GM21786 (cell line): ENCODE data around the gene TUBG2.
"Not testable (repeated sequence)": the region's sequence is repeated elsewhere in the genome, so short reads cannot be mapped to it uniquely, and the experiment has no call there.

Experiments used
- ATAC-seq: cut with Tn5 transposase; IDR thresholded peaks from one replicate; pipeline ENCODE4 v1.9.1; 2021; ENCODE audit not compliant: unreplicated experiment

TUBG2 gene

GRCh38 chr17:42659079-42659931, at the start of gene TUBG2:
TSS of gene TUBG2 (plus strand) at chr17:42659284. CDS start at chr17:42659504, 220 bp downstream.
- ATAC-seq: no peak

DNA sequence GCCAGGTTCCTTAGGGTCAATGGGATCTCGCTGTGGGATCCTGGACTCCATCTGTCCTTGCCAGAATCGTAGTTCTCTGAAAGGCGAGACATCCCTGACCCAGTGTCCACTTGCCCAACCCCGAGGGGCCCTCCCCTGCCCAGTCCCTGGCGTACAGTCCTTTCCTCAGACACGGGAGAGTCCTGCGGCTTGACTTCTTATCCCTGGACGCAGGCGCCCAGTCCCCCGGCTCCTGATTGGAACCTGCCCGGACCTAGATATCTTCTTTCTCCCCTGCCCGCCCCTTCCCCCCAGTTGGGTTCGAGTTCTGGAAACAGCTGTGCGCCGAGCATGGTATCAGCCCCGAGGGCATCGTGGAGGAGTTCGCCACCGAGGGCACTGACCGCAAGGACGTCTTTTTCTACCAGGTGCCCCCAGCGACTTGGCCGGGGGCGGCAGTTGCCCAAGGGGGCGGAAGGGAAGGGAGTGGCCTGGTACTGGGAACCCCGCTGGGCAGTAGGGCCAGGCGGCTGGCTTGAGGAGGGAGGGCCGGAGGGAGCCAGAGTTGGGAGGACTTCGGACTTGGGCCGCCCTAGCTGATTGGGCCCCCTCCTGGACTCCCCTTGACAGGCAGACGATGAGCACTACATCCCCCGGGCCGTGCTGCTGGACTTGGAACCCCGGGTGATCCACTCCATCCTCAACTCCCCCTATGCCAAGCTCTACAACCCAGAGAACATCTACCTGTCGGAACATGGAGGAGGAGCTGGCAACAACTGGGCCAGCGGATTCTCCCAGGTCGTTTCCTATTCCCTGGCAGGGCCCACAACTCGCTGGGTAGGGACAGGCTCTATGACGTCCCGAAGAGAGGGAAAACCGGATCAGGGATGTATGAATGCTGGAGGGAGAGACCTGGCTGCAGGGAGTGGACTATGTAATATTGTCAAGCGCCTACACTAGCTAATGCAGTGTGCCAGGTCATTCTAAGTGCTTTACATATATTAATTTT, 49.0 kb upstream of the TUBG2 start:
- ATAC-seq: not testable (repeated sequence)

- no peak for ATAC-seq
Observed at GRCh38 chr17:42612013-42612412, 47.1 kb upstream of the TUBG2 start.

GRCh38 chr17:42613699-42614295, 45.3 kb upstream of the TUBG2 start:
- ATAC-seq: no peak

DNA sequence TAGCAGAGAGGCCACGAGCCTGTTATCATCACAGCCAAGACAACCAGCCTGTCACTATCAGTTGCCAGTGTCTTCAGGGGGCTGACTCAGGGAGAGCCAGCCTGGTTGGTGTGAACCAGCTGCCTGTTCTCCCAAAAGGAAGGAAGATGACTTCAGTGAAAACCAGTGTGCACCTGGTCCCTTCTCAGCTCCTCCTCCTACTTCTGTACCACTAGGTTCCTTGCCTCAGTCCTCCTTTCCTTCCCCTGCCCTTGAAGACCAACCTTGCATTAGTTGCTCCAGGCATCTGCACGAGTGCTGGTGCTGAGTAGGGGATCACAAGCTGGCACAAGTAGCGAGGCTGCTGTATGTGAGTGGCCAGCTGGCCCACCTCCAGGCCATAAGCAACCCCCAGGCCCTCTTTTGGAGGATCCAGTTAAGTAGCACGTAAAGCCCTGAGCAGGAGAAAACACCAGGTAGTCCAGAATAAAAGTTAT, 41.1 kb upstream of the TUBG2 start:
- no peak for ATAC-seq

DNA sequence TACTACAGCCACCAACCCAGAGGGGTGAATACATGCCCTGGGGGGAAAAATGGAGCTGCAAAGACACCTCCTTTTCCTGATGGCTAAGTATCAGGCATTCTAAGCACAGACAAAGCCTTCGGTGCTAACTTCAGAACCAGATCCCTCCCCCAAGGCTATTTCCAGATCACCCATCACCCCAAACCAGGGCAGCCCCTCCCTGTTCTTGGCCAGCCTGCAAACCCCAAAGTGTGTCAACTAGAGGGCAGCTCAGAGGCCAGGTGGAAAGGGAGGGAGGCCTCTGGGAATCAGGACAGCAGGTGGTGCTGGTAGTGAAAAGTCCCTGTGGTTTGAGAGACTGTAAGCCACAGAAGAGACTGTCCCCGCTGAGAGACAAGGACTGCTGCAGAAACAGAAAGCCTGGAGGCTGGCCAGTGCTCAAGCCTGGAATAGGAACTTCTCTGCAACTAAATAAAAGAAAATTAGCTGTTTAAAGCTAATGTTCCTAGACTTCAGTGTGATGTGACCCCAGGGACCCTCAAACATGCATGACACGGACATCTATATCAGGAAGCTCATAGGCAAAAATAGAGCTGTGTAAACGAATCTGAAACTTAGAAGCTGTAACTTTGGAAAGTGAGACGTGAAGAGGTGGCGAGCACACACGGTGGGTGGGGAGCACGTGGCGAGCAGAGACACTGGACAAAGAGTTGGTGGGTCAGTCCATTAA, 40.5 kb upstream of the TUBG2 start:
- ATAC-seq: peak; percentile 65

- not testable (repeated sequence) for ATAC-seq
Observed at GRCh38 chr17:42621987-42622386, 37.1 kb upstream of the TUBG2 start.

DNA sequence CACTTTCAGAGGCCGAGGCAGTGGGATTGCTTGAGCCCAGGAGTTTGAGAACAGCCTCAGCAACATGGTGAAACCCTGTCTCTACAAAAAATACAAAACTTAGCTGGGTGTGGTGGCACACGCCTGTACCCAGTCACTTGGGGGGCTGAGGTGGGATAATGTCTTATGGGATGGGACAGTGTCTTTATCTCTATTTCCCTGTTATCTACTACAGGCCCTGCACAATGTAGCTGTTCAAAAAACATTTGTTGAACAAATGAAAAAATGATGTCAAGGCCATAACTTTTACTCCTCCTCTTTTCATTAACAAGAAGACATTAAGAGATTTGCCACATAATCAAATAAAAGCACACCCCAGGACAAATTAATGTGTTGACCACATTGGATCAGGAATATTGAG, 35.8 kb upstream of the TUBG2 start:
- no peak for ATAC-seq

DNA sequence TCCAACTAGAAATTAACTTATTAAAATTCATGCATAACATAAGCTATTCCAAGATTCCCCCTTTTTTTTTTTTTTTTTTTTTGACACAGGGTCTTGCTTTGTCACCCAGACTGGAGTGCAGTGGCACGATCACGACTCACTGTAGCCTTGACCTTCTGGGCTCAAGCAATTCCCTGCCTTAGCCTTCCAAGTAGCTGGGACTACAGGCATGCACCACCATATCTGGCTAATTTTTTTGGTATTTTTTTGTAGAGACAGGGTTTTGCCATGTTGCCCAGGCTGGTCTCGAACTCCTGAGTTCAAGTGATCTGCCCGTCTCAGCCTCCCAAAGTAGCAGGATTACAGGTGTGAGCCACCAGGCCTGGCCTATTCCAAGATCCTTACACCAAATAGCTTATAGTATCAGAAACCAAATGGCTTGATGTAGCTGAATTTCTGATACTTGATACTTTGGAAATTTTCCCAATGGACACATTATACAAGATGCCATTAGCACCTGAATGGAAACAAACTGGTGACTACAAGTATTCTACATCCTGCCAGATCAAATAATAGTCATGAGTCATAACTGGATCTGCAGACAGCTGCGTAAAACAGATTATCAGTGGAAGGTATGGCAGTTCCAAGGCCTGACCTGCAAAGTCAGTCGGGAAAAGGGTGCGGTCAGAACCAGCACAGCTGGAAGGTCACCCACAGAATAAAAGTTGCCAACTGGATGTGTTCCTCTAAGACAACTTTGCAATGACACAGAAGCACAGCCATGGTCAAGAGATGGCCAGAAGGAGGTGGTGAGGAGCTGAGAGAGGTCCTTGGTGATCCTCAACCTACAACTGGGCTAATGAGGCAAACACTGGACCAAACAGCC, 35.1 kb upstream of the TUBG2 start:
- no peak for ATAC-seq

GRCh38 chr17:42627032-42627764, 31.9 kb upstream of the TUBG2 start:
- ATAC-seq: not testable (repeated sequence)

DNA sequence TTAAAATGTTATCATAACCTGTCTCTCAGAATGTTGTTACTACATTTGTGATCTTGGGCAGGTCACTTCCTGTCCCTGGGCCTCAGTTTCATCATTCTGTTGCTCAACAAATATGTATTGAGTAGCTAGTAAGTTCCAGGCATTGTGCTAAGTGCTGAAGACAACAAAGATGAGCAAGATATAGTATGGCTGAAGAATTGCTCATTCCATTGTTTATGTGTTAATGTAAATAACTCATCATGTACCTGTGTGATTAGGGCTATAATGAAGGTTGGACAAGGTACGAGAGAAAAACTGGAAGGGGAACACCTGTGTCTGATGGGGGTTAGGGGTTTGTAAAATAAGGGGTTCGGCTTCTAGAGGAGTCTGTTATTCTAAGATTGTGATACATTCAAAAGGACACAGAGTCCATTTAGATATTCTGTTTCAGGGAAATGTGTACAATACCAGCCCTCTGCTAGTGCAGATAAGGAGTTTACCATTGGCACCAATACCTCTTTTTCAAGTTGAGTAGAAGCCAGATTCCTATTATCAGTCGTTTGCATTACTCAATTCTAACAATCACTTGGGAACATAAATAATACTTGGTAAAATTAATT, 29.6 kb upstream of the TUBG2 start:
- ATAC-seq: no peak

DNA sequence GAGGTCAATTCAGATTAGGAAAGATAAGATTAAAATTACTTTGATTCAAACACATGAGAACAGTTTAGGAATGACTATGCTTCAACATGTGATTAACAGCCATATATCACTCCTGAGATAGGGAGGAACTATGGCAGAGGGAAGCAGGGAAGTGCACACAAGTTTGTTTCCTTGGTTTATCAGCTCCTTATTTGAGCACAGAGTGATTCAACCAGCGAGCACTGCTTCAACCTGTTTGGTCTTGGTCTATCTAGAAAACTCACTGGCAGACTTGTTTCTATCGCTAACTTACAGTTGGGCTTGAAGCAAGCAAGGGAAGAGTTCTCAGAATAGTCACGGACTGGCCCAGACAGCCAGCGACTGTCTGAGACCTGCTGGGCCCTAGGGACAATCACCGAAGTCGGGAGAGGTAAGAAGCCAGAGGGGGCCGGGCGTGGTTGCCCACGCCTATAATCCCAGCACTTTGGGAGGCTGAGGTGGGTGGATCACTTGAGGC, 26.1 kb upstream of the TUBG2 start:
- ATAC-seq: no peak

- ATAC-seq: no peak
Observed at GRCh38 chr17:42639525-42640113, 19.5 kb upstream of the TUBG2 start.

DNA sequence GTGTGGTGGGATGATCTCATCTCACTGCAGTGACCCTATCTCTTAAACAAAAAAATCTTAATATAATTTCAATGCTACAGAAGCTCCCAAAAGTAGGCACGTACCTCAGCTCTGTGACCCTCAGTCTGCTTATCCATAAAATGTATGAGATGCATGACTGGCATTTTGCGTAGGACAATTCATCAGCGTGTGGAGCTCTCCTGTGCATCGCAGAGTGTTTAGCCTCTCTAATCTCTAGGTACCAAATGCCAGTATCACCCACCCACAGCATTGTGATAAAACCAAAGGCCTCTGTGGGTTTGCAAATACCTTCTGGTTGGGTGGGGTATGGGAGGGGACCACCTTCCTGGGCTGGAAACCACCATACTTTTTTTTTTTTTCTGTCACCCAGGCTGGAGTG, 19.0 kb upstream of the TUBG2 start:
- no peak for ATAC-seq

- no peak for ATAC-seq
Observed at GRCh38 chr17:42642336-42642735, 16.7 kb upstream of the TUBG2 start.

GRCh38 chr17:42647778-42648177, 11.3 kb upstream of the TUBG2 start:
- no peak for ATAC-seq

DNA sequence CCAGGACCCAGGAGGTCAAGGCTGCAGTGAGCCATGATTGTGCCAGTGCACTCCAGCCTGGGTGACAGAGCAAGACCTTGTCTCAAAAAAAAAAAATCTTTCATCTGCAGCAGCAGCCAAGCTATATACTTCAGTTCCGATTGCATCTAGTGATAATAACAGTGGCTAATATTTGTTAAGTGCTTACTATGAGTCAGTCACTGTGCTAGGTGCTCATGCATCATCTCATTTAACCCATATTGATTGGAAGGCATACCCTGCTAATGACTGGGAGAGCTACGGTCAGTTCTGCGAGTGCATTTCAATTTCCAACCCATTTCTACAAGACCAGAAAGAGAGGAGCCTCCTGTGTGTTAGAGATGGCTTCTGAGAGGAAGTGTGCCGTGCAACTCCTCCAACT, 7.7 kb upstream of the TUBG2 start:
- ATAC-seq: no peak
